Measurements from ENCODE around the gene NAP1L1.

NAP1L1 gene, protein sequence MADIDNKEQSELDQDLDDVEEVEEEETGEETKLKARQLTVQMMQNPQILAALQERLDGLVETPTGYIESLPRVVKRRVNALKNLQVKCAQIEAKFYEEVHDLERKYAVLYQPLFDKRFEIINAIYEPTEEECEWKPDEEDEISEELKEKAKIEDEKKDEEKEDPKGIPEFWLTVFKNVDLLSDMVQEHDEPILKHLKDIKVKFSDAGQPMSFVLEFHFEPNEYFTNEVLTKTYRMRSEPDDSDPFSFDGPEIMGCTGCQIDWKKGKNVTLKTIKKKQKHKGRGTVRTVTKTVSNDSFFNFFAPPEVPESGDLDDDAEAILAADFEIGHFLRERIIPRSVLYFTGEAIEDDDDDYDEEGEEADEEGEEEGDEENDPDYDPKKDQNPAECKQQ

GRCh38 chr12:76083904-76084862, at the start of gene NAP1L1:
NAP1L1 (minus strand) TSS chr12:76084685; CDS start chr12:76074219, 10,466 bp downstream.
- peak; percentile 98 for DNase-seq

- no peak for DNase-seq
Measured at GRCh38 chr12:76127588-76127987, 43.1 kb upstream of the NAP1L1 start.

DNA sequence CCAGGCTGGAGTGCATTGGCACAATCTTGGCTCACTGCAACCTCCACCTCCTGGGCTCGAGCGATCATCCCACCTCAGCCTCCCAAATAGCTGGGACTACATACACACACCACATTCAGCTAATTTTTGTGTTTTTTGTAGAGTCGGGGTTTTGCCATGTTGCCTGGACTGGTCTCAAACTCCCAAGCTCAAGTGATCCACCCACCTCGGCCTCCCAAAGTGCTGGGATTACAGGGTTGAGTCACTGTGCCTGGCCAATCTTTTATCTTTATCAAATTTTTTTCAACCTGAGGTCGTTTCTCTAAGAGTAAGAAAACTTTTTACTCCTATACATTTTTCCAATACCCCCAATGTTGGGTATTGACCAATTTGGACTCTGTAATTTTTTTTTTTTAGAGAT, 40.0 kb upstream of the NAP1L1 start:
- DNase-seq, result no peak

- no peak for DNase-seq
Measured at GRCh38 chr12:76123259-76124212, 39.1 kb upstream of the NAP1L1 start.

GRCh38 chr12:76119887-76120286, 35.4 kb upstream of the NAP1L1 start:
- no peak for DNase-seq

DNA sequence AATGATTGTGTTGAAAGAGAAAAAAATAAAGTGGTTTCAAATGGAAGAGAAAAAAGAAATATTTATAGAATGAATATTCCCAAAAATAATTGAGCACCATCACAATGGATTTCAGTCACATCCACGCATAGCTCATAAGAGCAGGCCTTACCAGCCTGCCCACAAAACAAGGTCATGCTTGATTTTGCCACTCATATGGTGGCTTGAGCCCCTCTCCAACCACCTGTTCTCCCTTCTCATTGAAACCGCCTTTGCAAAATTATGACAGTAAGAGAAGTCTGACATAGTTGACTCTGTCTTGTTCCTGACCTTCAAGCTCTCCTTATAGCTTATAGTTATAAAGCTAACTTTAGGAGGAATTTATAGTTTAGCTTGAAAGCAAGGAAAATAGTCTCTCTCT, 33.3 kb upstream of the NAP1L1 start:
- DNase-seq, result no peak

- no peak for DNase-seq
Measured at GRCh38 chr12:76117067-76117691, 32.7 kb upstream of the NAP1L1 start.

DNA sequence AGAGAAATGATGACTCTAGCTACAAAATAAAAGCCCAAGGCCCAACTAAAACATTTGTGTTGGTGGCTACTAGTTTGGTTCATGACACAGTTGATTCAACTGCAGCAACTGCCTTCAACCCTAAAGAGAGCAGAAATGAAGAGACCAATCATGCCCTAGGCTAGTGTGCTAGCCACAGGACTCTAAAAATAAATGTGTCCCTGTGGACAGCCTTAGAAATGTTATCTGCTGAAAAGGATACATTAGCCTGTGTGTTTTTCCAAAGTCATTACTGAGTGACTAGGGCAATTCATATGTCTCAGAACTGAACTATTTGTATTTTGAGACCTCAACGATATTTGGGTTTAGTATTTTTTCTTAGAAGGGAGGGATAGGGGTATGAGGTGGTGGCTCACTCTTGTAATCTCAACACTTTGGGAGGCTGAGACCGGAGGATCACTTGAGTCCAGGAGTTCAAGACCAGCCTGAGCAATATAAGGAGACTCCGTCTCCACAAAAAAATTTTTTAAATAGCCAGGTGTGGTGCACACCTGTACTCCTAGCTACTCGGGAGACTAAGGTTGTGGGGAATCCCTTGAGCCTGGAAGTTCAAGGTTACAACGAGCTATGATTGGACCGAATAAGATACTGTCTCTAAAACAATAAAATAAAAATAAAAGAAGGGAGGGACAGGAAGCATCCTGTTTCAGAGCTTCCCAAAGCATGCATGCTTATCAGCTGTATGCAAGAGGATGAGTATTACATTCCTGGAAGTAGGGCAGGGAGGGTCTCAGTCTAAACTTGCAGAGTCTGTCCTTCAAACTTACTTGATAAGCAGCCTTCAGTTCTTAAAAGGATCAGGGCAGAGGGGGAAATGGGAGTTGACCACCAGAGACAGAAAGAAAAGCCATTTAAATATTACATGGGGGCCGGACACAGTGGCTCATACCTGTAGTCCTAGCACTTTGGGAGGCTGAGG, 29.6 kb upstream of the NAP1L1 start:
- DNase-seq, result no peak

- DNase-seq, result no peak
Measured at GRCh38 chr12:76111209-76111749, 26.8 kb upstream of the NAP1L1 start.

DNA sequence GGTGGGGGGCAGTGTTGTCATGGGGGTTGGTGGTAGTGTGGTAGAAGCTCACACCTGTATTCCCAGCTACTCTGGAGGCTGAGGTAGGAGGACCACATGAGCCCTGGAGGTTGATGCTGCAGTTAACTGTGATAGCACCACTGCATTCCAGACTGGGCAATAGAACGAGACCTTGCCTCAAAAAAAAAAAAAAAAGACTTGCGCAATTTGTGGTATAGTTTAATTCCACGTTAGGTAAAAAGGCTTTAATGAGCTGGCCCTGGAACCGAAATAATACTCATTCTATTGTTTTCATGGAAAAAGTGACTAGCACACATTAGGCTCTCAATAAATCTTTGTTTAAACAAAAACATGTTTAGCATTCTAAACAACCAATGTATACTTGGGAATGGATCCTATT, 25.4 kb upstream of the NAP1L1 start:
- DNase-seq, result no peak

DNA sequence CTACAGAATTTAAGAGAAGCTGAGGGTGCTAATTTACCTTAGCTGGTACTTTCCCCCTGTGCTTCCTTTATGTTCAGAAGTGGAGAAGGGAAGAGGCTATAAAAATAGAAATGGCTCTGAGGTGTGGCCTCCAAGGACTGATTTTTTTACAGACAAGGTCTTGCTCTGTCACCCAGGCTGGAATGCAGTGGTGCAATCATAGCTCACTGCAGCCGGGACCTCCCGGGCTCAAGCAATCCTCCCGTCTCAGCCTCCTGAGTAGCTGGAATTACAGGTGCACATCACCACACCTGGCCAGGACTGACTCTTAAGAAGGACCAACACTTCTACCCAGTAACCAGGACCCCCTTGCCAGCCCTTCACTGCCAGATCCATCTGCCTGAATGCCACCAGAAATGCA, 23.9 kb upstream of the NAP1L1 start:
- DNase-seq, result no peak

GRCh38 chr12:76106631-76107030, 22.1 kb upstream of the NAP1L1 start:
- DNase-seq, result no peak

DNA sequence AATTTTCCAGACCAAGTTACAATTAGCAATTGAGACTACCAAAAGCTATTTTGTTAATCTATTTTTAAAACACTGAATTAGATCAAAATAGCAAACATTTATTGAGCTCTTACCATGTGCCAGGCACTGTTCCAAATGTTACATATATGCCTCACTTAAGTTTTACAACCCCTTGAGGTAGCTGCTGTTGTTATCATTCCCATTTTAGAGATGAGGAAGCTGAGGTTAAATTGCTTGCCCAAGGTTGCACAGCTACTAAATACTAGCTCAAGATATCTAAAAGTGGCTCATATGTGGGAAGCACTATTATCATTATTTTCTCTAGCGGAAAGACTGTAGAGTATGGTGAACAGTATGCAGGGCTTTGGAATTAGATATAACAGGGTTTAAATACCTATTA, 19.5 kb upstream of the NAP1L1 start:
- no peak for DNase-seq

- no peak for DNase-seq
Measured at GRCh38 chr12:76101739-76102385, 17.4 kb upstream of the NAP1L1 start.

DNA sequence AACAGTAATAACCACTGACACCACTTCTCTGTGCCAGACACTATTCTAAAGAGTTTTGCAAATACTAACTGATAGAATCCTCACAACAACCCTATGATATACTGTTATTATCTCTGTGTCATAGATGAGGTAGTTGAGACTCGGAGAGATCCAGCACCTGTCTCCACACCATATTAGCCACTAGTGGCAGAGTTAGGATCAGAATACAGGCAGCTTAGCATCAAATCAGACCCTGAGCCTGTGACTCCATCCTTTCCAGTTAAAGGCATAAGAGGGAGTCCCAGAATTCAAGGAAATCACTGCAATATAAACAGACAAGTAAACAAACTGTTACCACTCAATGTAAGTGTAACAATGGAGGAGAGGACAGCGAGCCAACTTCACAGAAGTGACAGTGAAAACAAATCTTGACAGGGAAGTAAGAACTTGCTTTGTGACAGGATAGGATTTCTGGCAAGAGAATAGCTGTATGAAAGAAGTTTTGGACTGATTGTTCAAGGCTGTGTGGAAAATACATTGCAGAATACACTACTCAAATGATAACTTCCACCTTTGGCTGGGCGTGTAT, 11.7 kb upstream of the NAP1L1 start:
- no peak for DNase-seq

DNA sequence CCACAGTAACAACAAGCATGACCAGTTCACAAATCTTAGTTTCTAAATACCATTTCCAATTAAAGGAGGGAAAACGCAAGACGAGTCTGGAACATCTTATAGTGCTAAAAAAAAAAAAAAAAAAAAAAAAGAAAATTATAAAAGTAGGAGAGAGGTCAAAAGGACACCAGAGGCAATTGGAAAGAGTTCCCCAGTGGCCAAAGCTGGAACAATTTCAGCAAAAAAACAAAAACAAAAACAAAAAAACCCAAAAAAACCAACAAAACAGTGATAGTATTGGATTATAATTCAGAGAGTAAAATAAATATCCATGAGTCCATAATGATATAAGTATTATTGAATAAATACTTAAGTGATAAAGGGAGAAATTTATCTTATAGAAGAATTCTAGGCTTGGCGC, 10.3 kb upstream of the NAP1L1 start:
- DNase-seq, result no peak

DNA sequence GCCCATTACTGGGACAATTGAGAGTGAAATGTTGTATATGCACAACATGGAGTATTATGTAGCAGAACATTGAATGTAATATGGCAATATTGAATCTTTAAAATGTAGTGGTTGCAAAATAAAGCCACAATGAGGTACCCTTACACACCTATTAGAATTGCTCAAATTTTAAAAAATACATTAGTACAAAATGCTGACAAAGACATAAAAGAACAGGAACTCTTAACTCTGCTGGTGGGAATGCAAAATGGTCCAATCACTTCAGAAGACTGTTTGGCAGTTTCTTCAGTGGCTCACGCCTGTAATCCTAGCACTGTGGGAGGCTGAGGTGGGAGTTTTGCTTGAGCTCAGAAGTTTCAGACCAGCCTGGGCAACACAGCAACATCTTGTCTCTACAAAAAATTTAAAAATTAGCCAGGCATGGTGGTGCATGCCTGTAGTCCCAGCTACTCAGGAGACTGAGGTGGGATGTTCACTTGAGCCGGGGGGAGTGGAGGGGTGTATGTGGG, 6.8 kb upstream of the NAP1L1 start:
- DNase-seq, result no peak

DNA sequence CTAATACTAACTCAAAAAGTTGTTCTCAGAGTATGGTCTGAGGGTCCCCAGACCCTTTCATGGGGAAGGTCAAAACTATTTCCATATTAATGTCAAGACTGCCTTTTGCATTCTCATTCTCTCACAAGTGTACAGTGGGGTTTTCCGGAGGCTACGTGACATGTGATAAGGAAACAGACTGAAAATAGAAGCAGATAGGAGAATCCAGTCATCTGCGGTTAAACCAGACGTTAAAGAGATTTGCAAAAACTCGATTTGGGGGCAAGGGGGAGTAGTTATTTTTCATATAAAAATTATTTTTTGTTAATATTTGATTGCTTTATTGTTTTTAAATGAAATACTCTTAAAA, 1.0 kb upstream of the NAP1L1 start:
- DNase-seq, result no peak

DNA sequence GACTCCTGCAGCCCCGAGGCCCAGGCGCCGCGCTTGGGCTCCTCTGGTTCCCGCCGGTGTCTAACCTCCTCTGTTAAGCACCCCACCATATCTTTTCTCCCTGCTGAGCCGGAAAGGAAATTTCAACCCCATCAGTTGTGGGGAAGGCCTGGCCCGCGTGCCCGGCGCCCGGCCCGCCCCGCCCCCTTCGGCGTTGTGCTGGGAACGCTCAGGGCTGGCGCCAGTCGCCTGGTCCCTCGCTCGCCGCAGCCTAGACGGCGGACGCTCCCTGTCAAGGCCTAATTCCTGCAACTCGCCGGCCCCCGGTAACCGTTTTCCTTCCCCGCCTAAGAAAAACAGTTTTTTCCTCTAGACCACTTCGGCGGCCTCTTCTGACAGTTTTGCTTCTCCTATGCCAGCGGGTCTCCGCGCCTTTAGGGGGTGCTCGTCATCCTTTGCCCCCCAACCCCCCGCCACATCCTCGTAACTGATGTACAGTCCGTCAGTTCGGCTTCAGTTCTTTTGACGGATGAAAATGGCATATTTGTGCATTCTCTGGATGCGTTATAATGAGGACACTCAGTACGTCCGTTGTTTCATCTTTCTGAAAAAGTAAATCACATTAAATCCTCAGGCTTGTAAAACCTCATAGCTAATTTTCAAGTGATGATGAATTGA, 506 bp upstream of the NAP1L1 start:
- peak; percentile 86 for DNase-seq

All from RPMI8226 (cell line).